GM12892 (cell line): ENCODE results near the gene GRAMD2A.

ENCODE experiments used
- POLR2A ChIP-seq: IDR thresholded peaks from 2 replicates; pipeline ENCODE4 v1.6.1; 2011; ENCODE audit warnings: low read depth, low read length, control low read depth
- TAF1 ChIP-seq: IDR thresholded peaks from 2 replicates; pipeline ENCODE4 v1.6.1; 2011; ENCODE audit warnings: low read depth, mild to moderate bottlenecking, control low read depth, low read length, borderline replicate concordance

- TF ChIP-seq TAF1 (no peak), POLR2A (peak; percentile 55; the same call in 1 of the 2 replicates)
These were observed 24.8 kb upstream of the GRAMD2A start for GRCh38 chr15:72222393-72222792.
